ENCODE data around the gene BIVM. TPM values are rescaled to one million over a fixed set of nuclear protein-coding genes. Genes with fewer than 3 reads are reported as not detected.

The BIVM gene
- total RNA-seq, 1 donor from 2014 or later, result 13.6 TPM

DNA sequence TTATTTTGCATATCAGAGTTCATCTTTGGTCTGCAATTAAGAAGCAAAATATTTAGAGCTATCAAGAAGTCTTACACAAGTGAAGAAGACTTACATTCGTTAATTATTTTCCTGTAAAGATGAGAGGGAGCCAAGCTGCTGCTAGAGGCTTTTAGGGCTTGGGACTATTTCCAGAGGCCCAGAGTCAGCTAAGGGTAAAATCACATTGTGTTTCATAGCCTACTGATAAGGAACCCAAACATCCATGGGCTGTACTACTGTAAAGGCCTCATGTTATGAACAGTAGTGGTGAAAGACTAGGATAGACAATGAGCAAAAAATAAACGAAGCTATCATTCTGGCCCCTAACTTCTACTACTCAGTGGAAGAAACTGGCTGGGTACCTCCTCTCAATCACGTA, 14.4 kb upstream of the BIVM start:
- Mint-ChIP-seq H3K4me1 (no peaks in the 10 kb centered on the region), H3K9me3 (peaks cover 8% of the 10 kb centered on the region), H3K4me3 (no peak overlapping the region), H3K27me3 (ENCODE audit: insufficient read depth, low read depth) (no peaks in the 10 kb centered on the region), H3K36me3 (peaks cover 43% of the 10 kb centered on the region), H3K27ac (no peak overlapping the region)
- Histone ChIP-seq H3K4me2 (no peak overlapping the region), H2AFZ (replicated peaks) (no peak overlapping the region), H3K79me2 (ENCODE audit: low read depth) (no peaks in the 10 kb centered on the region), H3K36me3 (no peaks in the 10 kb centered on the region), H3K27me3 (no peaks in the 10 kb centered on the region), H3K9me3 (ENCODE audit: low read depth) (no peaks in the 10 kb centered on the region), H3K27ac (no peak overlapping the region), H3F3A (ENCODE audit: low read depth) (no peaks in the 10 kb centered on the region), H4K20me1 (ENCODE audit: low read depth) (no peaks in the 10 kb centered on the region), H3K9ac (no peak overlapping the region), H3K4me1 (no peaks in the 10 kb centered on the region), H3K4me3 (no peak overlapping the region)
- no peak for DNase-seq (ENCODE audit: low spot score)
- no peak for TF ChIP-seq EZH2phosphoT487 (IDR thresholded peaks at IDR 0.05)

DNA sequence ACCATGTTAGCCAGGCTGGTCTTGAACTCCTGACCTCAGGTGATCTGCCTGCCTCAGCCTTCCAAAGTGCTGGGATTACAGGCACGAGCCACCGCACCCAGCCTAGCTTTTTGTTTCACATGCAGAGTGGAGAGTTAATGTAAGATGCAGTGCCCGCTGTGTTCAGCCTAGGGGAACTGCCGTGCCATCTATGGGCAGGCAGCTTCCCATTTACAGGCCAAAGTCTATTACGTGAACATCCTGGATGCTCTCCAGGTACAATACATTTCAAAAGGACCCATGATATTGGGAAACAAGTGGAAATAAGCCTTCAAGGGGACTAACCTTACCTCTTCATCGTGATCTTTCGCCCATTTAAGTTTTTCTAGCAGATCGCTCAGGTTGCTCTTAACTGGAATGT, 10.2 kb upstream of the BIVM start:
- no peak for TF ChIP-seq EZH2 (IDR thresholded peaks at IDR 0.05)
- TF ChIP-seq EZH2phosphoT487 (IDR thresholded peaks at IDR 0.05), result no peak
- no peak for TF ChIP-seq CTCF (IDR thresholded peaks at IDR 0.05)
- Histone ChIP-seq H3K4me1 (no peaks in the 10 kb centered on the region), H3K9me3 (ENCODE audit: low read depth) (no peaks in the 10 kb centered on the region), H2AFZ (replicated peaks) (no peak overlapping the region), H4K20me1 (ENCODE audit: low read depth) (no peaks in the 10 kb centered on the region), H3K4me2 (no peak overlapping the region), H3K27me3 (no peaks in the 10 kb centered on the region), H3K9ac (no peak overlapping the region), H3F3A (ENCODE audit: low read depth) (no peaks in the 10 kb centered on the region), H3K36me3 (no peaks in the 10 kb centered on the region), H3K79me2 (ENCODE audit: low read depth) (no peaks in the 10 kb centered on the region), H3K27ac (no peak overlapping the region), H3K4me3 (no peak overlapping the region)
- peaks cover 22% of the 10 kb centered on the region for H3K36me3 Mint-ChIP-seq
- no peak overlapping the region for H3K4me3 Mint-ChIP-seq
- H3K27me3 Mint-ChIP-seq (ENCODE audit: insufficient read depth, low read depth), result no peaks in the 10 kb centered on the region
- no peak for DNase-seq (ENCODE audit: low spot score)
- H3K9me3 Mint-ChIP-seq, result no peaks in the 10 kb centered on the region
- H3K27ac Mint-ChIP-seq, result no peak overlapping the region
- H3K4me1 Mint-ChIP-seq, result no peaks in the 10 kb centered on the region

DNA sequence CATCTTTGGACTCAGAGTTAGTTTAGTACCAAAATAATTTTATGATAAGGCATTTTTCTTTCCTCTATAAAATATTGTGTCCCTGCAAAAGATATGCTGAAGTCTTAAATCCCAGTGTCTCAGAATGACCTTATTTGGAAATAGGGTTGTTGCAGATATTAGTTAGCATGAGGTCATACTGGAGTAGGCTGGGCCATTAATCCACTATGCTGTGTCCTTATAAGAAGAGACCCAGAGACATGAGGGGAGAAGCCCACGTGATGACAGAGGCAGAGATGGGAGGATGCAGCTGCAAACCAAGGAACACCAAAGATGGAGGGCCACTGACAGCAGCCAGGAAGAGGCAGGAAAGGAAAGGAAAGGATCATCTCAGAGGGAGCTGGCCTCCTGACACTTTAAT, 6.5 kb upstream of the BIVM start:
- Mint-ChIP-seq H3K36me3 (peaks cover 17% of the 10 kb centered on the region), H3K27ac (no peak overlapping the region), H3K4me3 (no peak overlapping the region), H3K27me3 (ENCODE audit: insufficient read depth, low read depth) (peaks cover 2% of the 10 kb centered on the region), H3K4me1 (peaks cover 5% of the 10 kb centered on the region), H3K9me3 (no peaks in the 10 kb centered on the region)
- Histone ChIP-seq H3K9ac (no peak overlapping the region), H3K79me2 (ENCODE audit: low read depth) (peaks cover 1% of the 10 kb centered on the region), H4K20me1 (ENCODE audit: low read depth) (no peaks in the 10 kb centered on the region), H3F3A (ENCODE audit: low read depth) (no peaks in the 10 kb centered on the region), H2AFZ (replicated peaks) (no peak overlapping the region), H3K36me3 (no peaks in the 10 kb centered on the region), H3K9me3 (ENCODE audit: low read depth) (no peaks in the 10 kb centered on the region), H3K27ac (no peak overlapping the region), H3K4me3 (no peak overlapping the region), H3K4me1 (no peaks in the 10 kb centered on the region), H3K27me3 (peaks cover under 1% of the 10 kb centered on the region), H3K4me2 (no peak overlapping the region)
- DNase-seq (ENCODE audit: low spot score), result no peak
- TF ChIP-seq EZH2 (IDR thresholded peaks at IDR 0.05) (no peak), CTCF (IDR thresholded peaks at IDR 0.05) (no peak), EZH2phosphoT487 (IDR thresholded peaks at IDR 0.05) (no peak)

DNA sequence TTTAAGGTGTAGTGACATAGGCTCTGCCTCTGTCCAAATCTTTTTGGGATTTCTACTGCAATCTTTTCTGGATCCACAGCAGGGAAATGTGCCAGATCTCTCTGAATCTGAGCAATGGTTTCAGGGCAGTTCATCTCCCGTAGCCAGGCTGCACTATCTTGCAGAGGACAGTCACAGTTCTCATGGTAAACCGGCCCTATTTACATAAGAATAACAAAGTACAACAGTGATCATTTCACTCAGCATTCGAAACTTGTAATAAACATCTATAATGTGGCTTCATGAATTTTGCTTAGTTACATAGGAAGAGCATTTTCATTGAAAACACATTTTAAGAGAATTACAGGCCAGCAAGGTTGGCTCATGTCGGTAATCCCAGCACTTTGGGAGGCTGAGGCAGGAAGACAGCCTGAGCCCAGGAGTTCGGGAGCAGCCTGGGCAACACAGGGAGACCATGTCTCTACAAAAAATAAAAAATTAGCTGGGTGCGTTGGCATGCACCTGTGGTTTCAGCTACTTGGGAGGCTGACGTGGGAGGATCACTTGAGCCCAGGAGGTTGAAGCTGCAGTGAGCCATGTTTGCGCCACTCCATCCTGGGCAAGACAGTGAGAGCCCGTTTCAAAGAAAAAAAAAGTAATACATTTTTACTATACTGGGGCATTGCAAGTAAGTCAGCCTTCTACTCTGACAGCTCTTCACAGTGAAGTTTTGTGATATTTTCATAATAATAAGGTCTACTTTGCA, 5.1 kb upstream of the BIVM start:
- Histone ChIP-seq H3F3A (ENCODE audit: low read depth) (no peaks in the 10 kb centered on the region), H3K4me3 (no peak overlapping the region), H4K20me1 (ENCODE audit: low read depth) (no peaks in the 10 kb centered on the region), H3K27me3 (peaks cover 12% of the 10 kb centered on the region), H3K9me3 (ENCODE audit: low read depth) (no peaks in the 10 kb centered on the region), H2AFZ (replicated peaks) (no peak overlapping the region), H3K79me2 (ENCODE audit: low read depth) (peaks cover 6% of the 10 kb centered on the region), H3K4me2 (no peak overlapping the region), H3K4me1 (peaks cover 6% of the 10 kb centered on the region), H3K27ac (no peak overlapping the region), H3K36me3 (no peaks in the 10 kb centered on the region), H3K9ac (no peak overlapping the region)
- no peak for DNase-seq (ENCODE audit: low spot score)
- no peaks in the 10 kb centered on the region for H3K9me3 Mint-ChIP-seq
- H3K36me3 Mint-ChIP-seq, result peaks cover 8% of the 10 kb centered on the region
- no peak overlapping the region for H3K4me3 Mint-ChIP-seq
- peaks cover 4% of the 10 kb centered on the region for H3K27me3 Mint-ChIP-seq (ENCODE audit: insufficient read depth, low read depth)
- TF ChIP-seq EZH2phosphoT487 (IDR thresholded peaks at IDR 0.05), result no peak
- no peak for TF ChIP-seq CTCF (IDR thresholded peaks at IDR 0.05)
- no peak for TF ChIP-seq EZH2 (IDR thresholded peaks at IDR 0.05)
- peaks cover 12% of the 10 kb centered on the region for H3K4me1 Mint-ChIP-seq
- H3K27ac Mint-ChIP-seq, result no peak overlapping the region

Measured in neural progenitor cell (in vitro differentiated cells).